A673 (cell line): ENCODE results near the gene LDB3.

Experiments used
- CTCF ChIP-seq: fragments of 300-800, 200-600 bp; sonication (generic); conservative IDR thresholded peaks from 2 replicates; pipeline ENCODE4 v1.5.1; 2017; ENCODE audit warnings: low read depth, mild to moderate bottlenecking, antibody characterized with exemption, low read length, moderate library complexity, mixed read lengths
- EZH2 ChIP-seq: fragments of 200-600 bp; sonication (generic); IDR thresholded peaks from 2 replicates; pipeline ENCODE4 v1.6.1; 2017; ENCODE audit warnings: borderline replicate concordance, low read depth, mild to moderate bottlenecking, mixed read lengths, antibody characterized with exemption, low read length; ENCODE audit not compliant: poor library complexity, severe bottlenecking

DNA sequence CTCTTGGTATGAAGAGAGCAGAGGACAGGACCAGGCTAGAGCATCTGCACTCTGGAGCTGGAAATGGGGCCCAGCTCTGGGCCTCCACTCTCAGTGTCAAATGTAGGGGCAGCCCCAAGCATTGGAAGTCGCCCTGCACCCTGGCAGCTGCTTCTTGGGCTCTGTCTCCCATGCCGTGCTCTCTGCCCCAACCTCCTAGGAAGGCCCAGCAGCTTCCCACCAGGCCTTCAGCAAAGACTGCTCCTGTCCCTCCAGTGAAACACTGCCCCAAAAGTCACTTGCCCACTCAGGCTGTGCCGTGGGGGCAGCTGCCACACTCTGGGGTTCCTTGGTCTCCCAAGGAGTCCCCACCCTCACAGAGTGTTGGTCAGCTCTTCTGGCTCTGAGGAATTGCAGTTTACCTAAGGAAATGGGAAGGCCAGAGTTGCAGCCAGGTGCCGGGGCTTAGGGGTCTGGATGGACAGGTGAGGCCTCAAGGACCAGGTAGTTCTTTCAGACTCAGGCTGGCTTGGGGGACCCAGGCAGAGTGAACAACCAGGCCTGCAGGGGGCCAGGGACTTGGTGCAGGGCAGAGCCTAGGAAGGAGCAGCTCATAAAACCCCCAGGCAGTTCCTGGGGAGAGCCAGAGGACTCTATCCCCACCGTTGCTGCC is 23.4 kb upstream of the LDB3 start:
- TF ChIP-seq CTCF (no peak), EZH2 (no peak)
